K562 (cell line): ENCODE results near the gene STRA8. TPM values are rescaled to one million over a fixed set of nuclear protein-coding genes. Genes with fewer than 3 reads are reported as not detected.

ENCODE experiments used
- BRD4 ChIP-seq: fragments of 200-600 bp; sonication (generic); IDR thresholded peaks from 2 replicates; pipeline ENCODE4 v1.6.1; 2017; ENCODE audit warnings: inconsistent platforms
- CHD4 ChIP-seq: fragments of 200-600 bp; sonication (generic); IDR thresholded peaks from 3 replicates; pipeline ENCODE4 v1.6.1; 2012; ENCODE audit warnings: low read depth, mild to moderate bottlenecking, mixed read lengths, low read length, inconsistent platforms; ENCODE audit not compliant: insufficient read depth, insufficient replicate concordance, poor library complexity, severe bottlenecking
- CTBP1 ChIP-seq: fragments of 450-650 bp; IDR thresholded peaks from 2 replicates; pipeline ENCODE4 v1.6.1; 2016; ENCODE audit warnings: borderline replicate concordance
- FOXP1 ChIP-seq: sonication (generic); formaldehyde crosslinking; IDR thresholded peaks from 2 replicates; pipeline ENCODE4 v1.8.0; 2022; ENCODE audit warnings: mild to moderate bottlenecking, missing genetic modification reagents
- L3MBTL2 ChIP-seq: fragments of 450-650 bp; IDR thresholded peaks from 2 replicates; pipeline ENCODE4 v1.6.1; 2016; ENCODE audit warnings: mild to moderate bottlenecking, moderate library complexity
- MAZ ChIP-seq, 2 experiments: fragments of 450-650 bp in 1 of 2; sonication (generic) in 1 of 2; formaldehyde crosslinking; IDR thresholded peaks in 1 of 2; conservative IDR thresholded peaks in 1 of 2; 2 replicates each; pipeline versions ENCODE4 v1.4.0 to v1.5.0; 2020; ENCODE audit warnings: mild to moderate bottlenecking in 1 of 2, missing genetic modification reagents in 1 of 2
- MEF2A ChIP-seq: IDR thresholded peaks from 2 replicates; pipeline ENCODE4 v1.6.1; 2011; ENCODE audit warnings: low read depth, mild to moderate bottlenecking, low read length, moderate library complexity; ENCODE audit not compliant: control insufficient read depth
- NELFE ChIP-seq: IDR thresholded peaks from 2 replicates; pipeline ENCODE4 v1.6.1; 2011; ENCODE audit warnings: mild to moderate bottlenecking; ENCODE audit not compliant: insufficient read depth, insufficient read length
- PHF8 ChIP-seq: fragments of 200-600 bp; sonication (generic); IDR thresholded peaks from 2 replicates; pipeline ENCODE4 v1.6.1; 2012; ENCODE audit warnings: mixed run types, mild to moderate bottlenecking, inconsistent platforms, low read length, moderate library complexity, borderline replicate concordance
- RBFOX2 ChIP-seq: fragments of 200-400 bp; formaldehyde crosslinking; IDR thresholded peaks from 2 replicates; pipeline ENCODE4 v1.6.1; 2017; ENCODE audit warnings: low read depth, mild to moderate bottlenecking, low read length, moderate library complexity
- RFX7 ChIP-seq: fragments of 250-450 bp; sonication (Bioruptor Pico); IDR thresholded peaks from 2 replicates; pipeline ENCODE4 v1.5.1; 2021; ENCODE audit warnings: mild to moderate bottlenecking
- XRCC5 ChIP-seq: fragments of 200-400 bp; formaldehyde crosslinking; IDR thresholded peaks from 2 replicates; pipeline ENCODE4 v1.6.1; 2017; ENCODE audit warnings: low read depth, mild to moderate bottlenecking, low read length
- ZNF778 ChIP-seq: fragments of 450-650 bp; formaldehyde crosslinking; IDR thresholded peaks from 2 replicates; pipeline ENCODE4 v1.4.0; 2020; ENCODE audit warnings: mild to moderate bottlenecking, moderate library complexity
- polyA plus RNA-seq, 8 experiments: library from polyadenylated mRNA; depleted of rRNA in 4 of 8; stranded (reverse) in 5 of 8; unstranded in 3 of 8; fragments of >200 nt; fragmentation: Nextera tagmentation in 2 of 8; fragmentation: Illumina TruSeq in 1 of 8; extraction: Ambion mirVana in 2 of 8; extraction: Trizol in 1 of 8; gene quantifications; 2 replicates each; pipeline versions ENCODE4 v1.2.1 to v1.2.3, GENCODE V29; 2011 to 2014; ENCODE audit warnings: inconsistent platforms in 1 of 8, missing spikeins in 1 of 8
- total RNA-seq, 7 experiments: library from RNA; depleted of rRNA in 6 of 7; stranded (reverse); fragments of >200 nt in 6 of 7; fragmentation: Illumina TruSeq in 2 of 7; extraction: Trizol in 2 of 7; gene quantifications; 2 replicates each; pipeline versions ENCODE4 v1.2.1 to v1.2.3, GENCODE V29; 2011 to 2021; ENCODE audit warnings: low replicate concordance in 1 of 7
- TF ChIP-seq, protein P1 (sequence below): fragments of 450-650 bp; IDR thresholded peaks from 2 replicates; pipeline ENCODE4 v1.6.1; 2014; ENCODE audit warnings: low read depth, mild to moderate bottlenecking, moderate library complexity, borderline replicate concordance
- TF ChIP-seq, protein P2 (sequence below), 2 experiments: fragments of 450-650 bp in 1 of 2; IDR thresholded peaks; 2 replicates each; pipeline ENCODE4 v1.6.1; 2011 to 2017; ENCODE audit warnings: low read depth in 2 of 2, antibody characterized with exemption in 1 of 2, borderline replicate concordance in 1 of 2, low read length in 1 of 2, mild to moderate bottlenecking in 1 of 2, mixed read lengths in 1 of 2; ENCODE audit not compliant: control insufficient read depth in 1 of 2
- TF ChIP-seq, protein P3 (sequence below), 2 experiments: fragments of 450-650 bp; conservative IDR thresholded peaks; 2 replicates each; pipeline ENCODE4 v1.6.1; 2017; ENCODE audit warnings: mild to moderate bottlenecking in 2 of 2, moderate library complexity in 2 of 2
- TF ChIP-seq, protein P4 (sequence below): fragments of 200-800 bp; sonication (Bioruptor generic); IDR thresholded peaks from 2 replicates; pipeline ENCODE4 v1.6.1; 2017; ENCODE audit warnings: missing genetic modification characterization, missing compliant biosample characterization

STRA8 gene
- total and polyA plus RNA-seq, 9 of the 15 experiments (the other 6 are each of a cell fraction or from before 2014, with no cell fraction given): not detected

DNA sequence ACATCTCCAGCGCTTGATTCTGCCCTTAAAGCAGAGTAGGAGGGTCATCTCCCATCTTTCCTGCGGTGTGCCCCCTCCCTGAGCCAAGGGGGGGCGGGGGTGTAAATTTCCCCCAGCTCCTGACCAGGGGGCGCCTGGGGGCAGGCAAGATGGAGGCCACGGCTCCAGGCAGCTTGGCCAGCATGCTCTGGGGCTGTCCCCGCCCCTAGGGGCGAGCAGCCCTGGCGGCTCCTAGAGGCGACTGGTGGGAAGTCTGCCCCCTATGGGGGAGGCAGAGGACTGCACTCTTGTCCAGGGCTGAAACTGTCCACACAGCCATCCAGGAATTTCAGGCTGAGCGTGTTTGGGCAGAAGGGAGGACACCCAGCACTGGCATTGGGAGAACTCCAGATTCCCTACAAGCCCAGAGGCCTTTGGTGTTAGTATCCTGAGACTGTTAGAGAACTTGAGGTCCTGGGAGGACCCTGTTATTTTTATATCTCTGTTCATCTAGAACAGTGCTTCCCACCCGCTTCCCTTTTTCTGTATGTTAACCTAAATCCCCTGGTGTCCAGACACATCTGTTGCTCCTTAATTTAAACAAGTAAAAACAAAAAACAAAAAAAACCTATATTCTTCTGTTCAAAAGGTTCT is 4.6 kb downstream of the STRA8 start (continued):
- TF ChIP-seq, protein P1, sequence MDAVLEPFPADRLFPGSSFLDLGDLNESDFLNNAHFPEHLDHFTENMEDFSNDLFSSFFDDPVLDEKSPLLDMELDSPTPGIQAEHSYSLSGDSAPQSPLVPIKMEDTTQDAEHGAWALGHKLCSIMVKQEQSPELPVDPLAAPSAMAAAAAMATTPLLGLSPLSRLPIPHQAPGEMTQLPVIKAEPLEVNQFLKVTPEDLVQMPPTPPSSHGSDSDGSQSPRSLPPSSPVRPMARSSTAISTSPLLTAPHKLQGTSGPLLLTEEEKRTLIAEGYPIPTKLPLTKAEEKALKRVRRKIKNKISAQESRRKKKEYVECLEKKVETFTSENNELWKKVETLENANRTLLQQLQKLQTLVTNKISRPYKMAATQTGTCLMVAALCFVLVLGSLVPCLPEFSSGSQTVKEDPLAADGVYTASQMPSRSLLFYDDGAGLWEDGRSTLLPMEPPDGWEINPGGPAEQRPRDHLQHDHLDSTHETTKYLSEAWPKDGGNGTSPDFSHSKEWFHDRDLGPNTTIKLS: no peak
- no peak for TF ChIP-seq RFX7 (CRISPR knock-in tag)
- TF ChIP-seq, protein P2, sequence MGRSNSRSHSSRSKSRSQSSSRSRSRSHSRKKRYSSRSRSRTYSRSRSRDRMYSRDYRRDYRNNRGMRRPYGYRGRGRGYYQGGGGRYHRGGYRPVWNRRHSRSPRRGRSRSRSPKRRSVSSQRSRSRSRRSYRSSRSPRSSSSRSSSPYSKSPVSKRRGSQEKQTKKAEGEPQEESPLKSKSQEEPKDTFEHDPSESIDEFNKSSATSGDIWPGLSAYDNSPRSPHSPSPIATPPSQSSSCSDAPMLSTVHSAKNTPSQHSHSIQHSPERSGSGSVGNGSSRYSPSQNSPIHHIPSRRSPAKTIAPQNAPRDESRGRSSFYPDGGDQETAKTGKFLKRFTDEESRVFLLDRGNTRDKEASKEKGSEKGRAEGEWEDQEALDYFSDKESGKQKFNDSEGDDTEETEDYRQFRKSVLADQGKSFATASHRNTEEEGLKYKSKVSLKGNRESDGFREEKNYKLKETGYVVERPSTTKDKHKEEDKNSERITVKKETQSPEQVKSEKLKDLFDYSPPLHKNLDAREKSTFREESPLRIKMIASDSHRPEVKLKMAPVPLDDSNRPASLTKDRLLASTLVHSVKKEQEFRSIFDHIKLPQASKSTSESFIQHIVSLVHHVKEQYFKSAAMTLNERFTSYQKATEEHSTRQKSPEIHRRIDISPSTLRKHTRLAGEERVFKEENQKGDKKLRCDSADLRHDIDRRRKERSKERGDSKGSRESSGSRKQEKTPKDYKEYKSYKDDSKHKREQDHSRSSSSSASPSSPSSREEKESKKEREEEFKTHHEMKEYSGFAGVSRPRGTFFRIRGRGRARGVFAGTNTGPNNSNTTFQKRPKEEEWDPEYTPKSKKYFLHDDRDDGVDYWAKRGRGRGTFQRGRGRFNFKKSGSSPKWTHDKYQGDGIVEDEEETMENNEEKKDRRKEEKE (IDR thresholded peaks at IDR 0.05; ENCODE audit: borderline replicate concordance in 1 of 2, control insufficient read depth in 1 of 2, low read depth in 2 of 2, low read length in 1 of 2): no peak
- TF ChIP-seq XRCC5: peak; percentile 72; the same call in 1 of the 2 replicates
- TF ChIP-seq L3MBTL2: peak; percentile 45; the same call in 1 of the 2 replicates
- TF ChIP-seq, protein P3, sequence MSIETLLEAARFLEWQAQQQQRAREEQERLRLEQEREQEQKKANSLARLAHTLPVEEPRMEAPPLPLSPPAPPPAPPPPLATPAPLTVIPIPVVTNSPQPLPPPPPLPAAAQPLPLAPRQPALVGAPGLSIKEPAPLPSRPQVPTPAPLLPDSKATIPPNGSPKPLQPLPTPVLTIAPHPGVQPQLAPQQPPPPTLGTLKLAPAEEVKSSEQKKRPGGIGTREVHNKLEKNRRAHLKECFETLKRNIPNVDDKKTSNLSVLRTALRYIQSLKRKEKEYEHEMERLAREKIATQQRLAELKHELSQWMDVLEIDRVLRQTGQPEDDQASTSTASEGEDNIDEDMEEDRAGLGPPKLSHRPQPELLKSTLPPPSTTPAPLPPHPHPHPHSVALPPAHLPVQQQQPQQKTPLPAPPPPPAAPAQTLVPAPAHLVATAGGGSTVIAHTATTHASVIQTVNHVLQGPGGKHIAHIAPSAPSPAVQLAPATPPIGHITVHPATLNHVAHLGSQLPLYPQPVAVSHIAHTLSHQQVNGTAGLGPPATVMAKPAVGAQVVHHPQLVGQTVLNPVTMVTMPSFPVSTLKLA (conservative IDR thresholded peaks at IDR 0.05): no peak
- 0 out of 2 replicates have a peak, but pooled peaks have one; percentile 26 for TF ChIP-seq FOXP1 (CRISPR knock-in tag)
- peak; percentile 55 for TF ChIP-seq RBFOX2
- no peak for TF ChIP-seq NELFE
- no peak for TF ChIP-seq MEF2A
- TF ChIP-seq, protein P4, sequence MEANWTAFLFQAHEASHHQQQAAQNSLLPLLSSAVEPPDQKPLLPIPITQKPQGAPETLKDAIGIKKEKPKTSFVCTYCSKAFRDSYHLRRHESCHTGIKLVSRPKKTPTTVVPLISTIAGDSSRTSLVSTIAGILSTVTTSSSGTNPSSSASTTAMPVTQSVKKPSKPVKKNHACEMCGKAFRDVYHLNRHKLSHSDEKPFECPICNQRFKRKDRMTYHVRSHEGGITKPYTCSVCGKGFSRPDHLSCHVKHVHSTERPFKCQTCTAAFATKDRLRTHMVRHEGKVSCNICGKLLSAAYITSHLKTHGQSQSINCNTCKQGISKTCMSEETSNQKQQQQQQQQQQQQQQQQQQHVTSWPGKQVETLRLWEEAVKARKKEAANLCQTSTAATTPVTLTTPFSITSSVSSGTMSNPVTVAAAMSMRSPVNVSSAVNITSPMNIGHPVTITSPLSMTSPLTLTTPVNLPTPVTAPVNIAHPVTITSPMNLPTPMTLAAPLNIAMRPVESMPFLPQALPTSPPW: peak; percentile 56
- no peak for TF ChIP-seq ZNF778 (CRISPR knock-in tag)
- TF ChIP-seq BRD4: 0 out of 2 replicates have a peak, but pooled peaks have one; percentile 43
- peak; percentile 47 for TF ChIP-seq CTBP1
- TF ChIP-seq CHD4: peak; percentile 58
- TF ChIP-seq MAZ (CRISPR knock-in tag; conservative IDR thresholded peaks at IDR 0.05 in 1 of 2, IDR thresholded peaks at IDR 0.05 in 1 of 2): peak in 1 of 2 experiments; percentile 40; a peak in 1 of 4 replicates
- TF ChIP-seq PHF8: peak; percentile 23; the same call in 1 of the 2 replicates
